Effector CD4-positive, alpha-beta T cell (primary cell): ENCODE results near the gene NEAT1.
A peak's percentile ranks its signal among the peaks of the same experiment; 100 is the strongest.

Experiments
- DNase-seq: peaks from one replicate; pipeline ENCODE4 v3.0.0-alpha.2; 2020

The NEAT1 gene

GRCh38 chr11:65424205-65425104 is 1.9 kb downstream of the NEAT1 start:
- DNase-seq: peak; percentile 45

- DNase-seq: peak; percentile 81
These were observed 2.7 kb downstream of the NEAT1 start for GRCh38 chr11:65425105-65425970.

- DNase-seq: no peak
These were observed 3.6 kb downstream of the NEAT1 start for GRCh38 chr11:65425971-65426838.

GRCh38 chr11:65426839-65427690 is 4.5 kb downstream of the NEAT1 start:
- DNase-seq: no peak

DNA sequence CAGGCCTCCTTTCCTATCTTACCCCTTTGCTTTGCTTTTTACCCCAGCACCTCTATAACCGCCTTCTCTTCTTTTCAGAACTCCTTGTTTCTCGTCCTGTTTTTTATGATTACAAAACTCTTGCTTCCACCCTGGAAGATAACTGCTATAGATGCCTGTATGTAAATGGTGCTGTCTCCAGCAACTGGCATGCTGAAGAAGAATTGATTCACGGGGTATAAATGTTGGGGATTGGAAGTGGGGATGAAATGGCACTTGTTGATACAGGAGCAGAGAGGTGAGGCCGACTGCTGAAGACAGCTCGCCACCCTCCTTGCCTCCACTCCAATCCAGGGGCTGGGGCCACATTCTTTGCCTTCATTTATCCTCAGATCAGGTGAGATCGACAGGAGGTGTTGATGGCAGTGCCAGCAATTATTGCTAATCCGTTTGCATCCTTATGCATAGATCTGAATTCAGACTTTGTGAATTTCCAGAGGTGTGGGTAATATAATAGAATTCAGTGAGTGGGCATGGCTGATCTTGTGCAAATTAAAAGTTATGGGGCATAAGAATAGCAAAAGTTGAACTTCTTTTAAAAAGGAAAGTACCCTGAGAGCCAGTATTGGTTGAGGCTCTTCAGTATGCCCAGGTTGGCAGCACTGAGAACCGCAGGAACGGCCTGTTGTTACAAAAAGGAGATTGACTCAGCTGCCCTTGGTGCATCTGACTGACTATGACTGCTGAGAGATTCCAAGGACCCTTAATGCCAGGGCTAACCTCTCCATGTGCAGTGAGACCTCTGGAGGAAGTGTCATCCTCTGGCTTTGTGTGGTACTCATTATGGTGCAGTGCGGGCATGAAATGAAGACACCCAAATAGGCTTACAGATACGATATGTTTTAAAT is 5.3 kb downstream of the NEAT1 start:
- peak; percentile 39 for DNase-seq

DNA sequence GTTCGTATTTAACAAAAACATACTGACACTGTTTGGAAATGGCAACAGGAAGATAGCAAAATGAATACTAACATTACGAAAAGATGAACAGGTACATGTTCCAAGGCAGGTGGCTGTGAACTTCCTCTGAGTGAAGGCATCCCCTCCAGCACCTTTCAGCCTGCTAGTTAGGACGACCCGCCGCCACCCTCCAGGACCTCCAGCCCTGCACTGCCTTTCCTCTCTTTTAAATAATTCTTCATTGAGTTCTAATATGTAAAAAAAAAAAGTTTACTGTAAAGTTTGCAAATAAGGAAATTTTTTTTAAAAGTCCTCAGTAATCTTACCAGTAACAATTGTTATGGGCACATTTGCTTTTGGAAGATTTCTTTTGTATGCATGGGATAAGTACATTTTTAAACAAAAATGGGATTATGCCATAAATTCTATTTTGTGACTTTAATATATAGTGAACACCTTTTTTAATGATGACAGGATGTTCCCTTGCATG is 6.0 kb downstream of the NEAT1 start:
- no peak for DNase-seq

GRCh38 chr11:65429068-65429681 is 6.6 kb downstream of the NEAT1 start:
- DNase-seq: no peak

DNA sequence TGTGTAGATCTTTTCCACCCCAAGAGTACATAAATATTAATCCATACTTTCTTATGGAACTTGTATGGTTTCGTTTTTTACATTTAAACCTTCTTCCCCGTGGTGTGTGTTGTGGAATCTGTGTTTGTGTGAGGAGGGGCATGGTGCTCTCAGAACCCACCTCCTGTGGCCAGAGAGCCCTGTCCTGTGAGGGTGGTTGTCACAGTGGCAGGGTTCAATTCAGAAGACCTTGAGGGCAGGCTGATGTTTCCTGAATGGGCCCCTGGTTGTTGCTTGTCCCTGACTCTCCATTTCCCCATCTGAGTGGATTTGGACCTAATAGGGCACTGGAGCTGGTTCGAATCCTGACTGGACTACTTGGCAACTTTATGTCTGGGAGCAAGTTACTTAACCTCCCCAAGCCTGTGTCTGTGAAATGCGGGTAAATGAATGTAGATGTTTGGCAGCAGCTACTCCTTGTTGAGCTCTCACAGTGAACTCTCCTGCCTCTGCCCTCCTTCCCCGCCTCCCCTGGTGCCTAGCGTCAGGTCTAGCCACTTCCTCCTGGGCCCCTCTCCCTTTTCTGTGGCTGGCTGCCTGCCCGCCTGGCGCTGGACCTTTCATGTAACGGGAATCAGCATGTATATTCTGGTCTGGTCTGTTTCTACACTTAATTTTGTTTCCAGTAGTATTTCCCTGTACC is 7.3 kb downstream of the NEAT1 start:
- peak; percentile 21 for DNase-seq

GRCh38 chr11:65430406-65431217 is 8.0 kb downstream of the NEAT1 start:
- DNase-seq: no peak

DNA sequence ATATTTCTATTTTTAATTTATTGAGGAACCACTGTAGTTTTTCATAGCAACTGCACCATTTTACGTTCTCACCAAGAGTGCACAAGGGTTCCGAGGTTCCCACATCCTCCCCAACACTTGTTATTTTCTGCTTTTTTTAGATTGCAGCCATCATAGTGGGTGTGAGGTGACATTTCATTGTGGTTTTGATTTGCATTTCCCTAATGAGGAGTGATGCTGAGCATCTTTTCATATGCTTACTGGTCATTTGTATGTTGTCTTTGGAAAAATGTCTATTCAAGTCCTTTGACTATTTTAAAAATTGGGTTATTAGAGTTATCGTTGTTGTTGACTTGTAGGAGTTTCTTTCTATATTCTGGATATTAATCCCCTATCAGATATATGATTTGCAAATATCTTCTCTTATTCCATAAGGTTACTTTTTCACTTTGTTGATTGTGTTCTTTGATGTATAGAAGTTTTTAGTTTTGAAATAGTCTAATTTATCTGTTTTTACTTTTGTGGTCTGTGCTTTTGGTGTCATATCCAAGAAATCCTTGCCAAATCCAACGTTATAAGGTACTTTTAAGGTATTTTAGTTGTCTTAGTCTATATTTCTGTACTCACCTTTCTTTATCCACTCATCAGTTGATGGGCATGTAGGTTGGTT is 9.0 kb downstream of the NEAT1 start:
- DNase-seq: peak; percentile 42

DNA sequence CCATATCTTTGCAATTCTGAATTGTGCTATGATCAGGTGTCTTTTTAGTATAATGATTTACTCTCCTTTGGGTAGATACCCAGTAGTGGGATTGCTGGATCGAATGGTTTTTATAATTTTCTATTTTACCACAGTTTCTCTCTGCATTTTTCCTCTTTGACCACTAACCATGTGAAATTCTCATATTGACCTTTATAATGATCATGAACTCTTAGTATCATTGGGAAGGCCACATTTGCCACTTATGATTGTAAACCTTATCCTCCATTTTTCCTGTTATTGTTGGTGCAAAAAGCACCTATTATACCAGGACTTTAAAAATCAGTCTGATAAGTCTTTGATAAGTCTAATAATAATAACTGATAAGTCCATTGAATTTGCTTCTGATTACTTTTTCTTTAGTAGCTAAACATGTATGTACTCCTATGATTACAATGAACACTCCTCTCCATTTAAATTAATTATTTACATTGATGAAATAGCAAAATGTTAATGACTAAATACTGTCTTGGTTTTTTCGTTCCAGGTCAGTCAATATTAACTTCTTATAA is 9.6 kb downstream of the NEAT1 start:
- DNase-seq: no peak

- no peak for DNase-seq
These were observed 10.3 kb downstream of the NEAT1 start for GRCh38 chr11:65432686-65433582.

- no peak for DNase-seq
These were observed 11.1 kb downstream of the NEAT1 start for GRCh38 chr11:65433657-65434056.

- no peak for DNase-seq
These were observed 11.6 kb downstream of the NEAT1 start for GRCh38 chr11:65434057-65434666.

GRCh38 chr11:65434667-65435410 is 12.2 kb downstream of the NEAT1 start:
- DNase-seq: no peak
